Lung (tissue), 12 donors: Measurements from ENCODE around the gene CALM1. TPM values are rescaled to one million over a fixed set of nuclear protein-coding genes. Genes with fewer than 3 reads are reported as not detected.

Experiments used
- ATAC-seq: fragments of 200-7000 bp; cut with Tn5 transposase; one replicate; pipeline ENCODE4 v1.9.1; 2020; ENCODE audit warnings: moderate number of reproducible peaks; ENCODE audit not compliant: insufficient read depth, low FRiP score
- DNase-seq, 3 donors: peaks; one replicate each; pipeline ENCODE4 v3.0.0-alpha.2; 2013 to 2017
- H3K27ac ChIP-seq, 2 donors: one replicate each; pipeline ENCODE4 v1.5.1; 2013; ENCODE audit warnings: mild to moderate bottlenecking in 2 of 2, moderate library complexity in 2 of 2, control low read depth in 1 of 2, inconsistent platforms in 1 of 2, low read depth in 1 of 2, low read length in 1 of 2
- H3K27me3 ChIP-seq, 3 donors: one replicate each; pipeline ENCODE4 v1.5.1; 2013; ENCODE audit warnings: low read length in 2 of 3; ENCODE audit not compliant: control insufficient read depth in 3 of 3, insufficient read depth in 3 of 3
- H3K36me3 ChIP-seq, 4 donors: one replicate each; pipeline ENCODE4 v1.5.1; 2013; ENCODE audit warnings: low read length in 4 of 4, mild to moderate bottlenecking in 1 of 4, moderate library complexity in 1 of 4; ENCODE audit not compliant: control insufficient read depth in 4 of 4, insufficient read depth in 4 of 4
- H3K4me1 ChIP-seq, 5 donors: one replicate each; pipeline ENCODE4 v1.5.1; 2013; ENCODE audit warnings: low read length in 5 of 5, mild to moderate bottlenecking in 2 of 5, moderate library complexity in 1 of 5; ENCODE audit not compliant: control insufficient read depth in 5 of 5, insufficient read depth in 5 of 5
- H3K4me3 ChIP-seq: one replicate; pipeline ENCODE4 v1.5.1; 2013; ENCODE audit warnings: mild to moderate bottlenecking, control low read depth, moderate library complexity
- H3K9ac ChIP-seq, 2 donors: one replicate each; pipeline ENCODE4 v1.5.1; 2013; ENCODE audit warnings: low read length in 2 of 2, control low read depth in 1 of 2; ENCODE audit not compliant: insufficient read depth in 1 of 2
- H3K9me3 ChIP-seq, 4 donors: one replicate each; pipeline ENCODE4 v1.5.1; 2013; ENCODE audit warnings: low read length in 3 of 4, mild to moderate bottlenecking in 1 of 4, moderate library complexity in 1 of 4; ENCODE audit not compliant: control insufficient read depth in 4 of 4, insufficient read depth in 3 of 4
- CTCF ChIP-seq: IDR thresholded peaks from 2 replicates; pipeline ENCODE4 v1.5.1; 2012; ENCODE audit warnings: mild to moderate bottlenecking; ENCODE audit errors: control extremely low read depth, extremely low read depth
- WGBS, 2 donors: extraction: QIAGEN DNeasy Blood & Tissue Kit; methylation state at CpG; one replicate each; pipeline ENCODE4 v1.1.7; 2013; 5-methylcytosine and 5-hydroxymethylcytosine counted together
- polyA plus RNA-seq, 2 donors: library from polyadenylated mRNA; stranded (reverse); fragments of 200-250 nt; gene quantifications; one replicate each; pipeline ENCODE4 v1.2.1, GENCODE V29; 2013
- total RNA-seq, 2 donors: library from RNA; depleted of rRNA in 1 of 2; stranded (reverse); fragments of >200 nt in 1 of 2; gene quantifications; one replicate each; pipeline ENCODE4 v1.2.1, GENCODE V29; 2014 to 2021
- donor health status: control.
- donor health status: control.
- donor health status: Bipolar disorder and iron deficiency.
- donor health status: healthy.
- donor health status: DM: yes; HTN: yes; CAD: no.

Gene CALM1
- total and polyA plus RNA-seq, 4 donors: 364 to 543 (median 478) TPM

GRCh38 chr14:90442388-90442787, 45.6 kb downstream of the CALM1 start:
- no peak for ATAC-seq

GRCh38 chr14:90443161-90444076, 46.6 kb downstream of the CALM1 start:
- no peak overlapping the region for H3K4me3 ChIP-seq
- whole genome bisulfite sequencing, 2 donors: 71 to 76% methylated on average over 16 of the region's 16 CpGs
- ATAC-seq (no peak), DNase-seq (no peak)
- peak overlapping the region in 1 of 2 donors; percentile 50 for H3K27ac ChIP-seq
- H3K9me3 ChIP-seq: peaks cover 0 to 7% (median 3%) of the 10 kb centered on the region in 4 donors
- peaks cover 0 to 10% (median 0%) of the 10 kb centered on the region in 5 donors for H3K4me1 ChIP-seq
- H3K27me3 ChIP-seq: no peaks in the 10 kb centered on the region
- TF ChIP-seq CTCF: no peak
- H3K9ac ChIP-seq: no peak overlapping the region
- H3K36me3 ChIP-seq: no peaks in the 10 kb centered on the region

More at GRCh38 chr14:90442388-90442787, 45.6 kb downstream of the CALM1 start:
- H3K4me3 ChIP-seq: no peak overlapping the region
- H3K27ac ChIP-seq: no peak overlapping the region
- H3K9ac ChIP-seq: no peak overlapping the region
- DNase-seq: no peak
- no peaks in the 10 kb centered on the region for H3K36me3 ChIP-seq
- WGBS, 2 donors: 71 to 79% methylated on average over 2 of the region's 2 CpGs
- no peak for TF ChIP-seq CTCF
- peaks cover 0 to under 1% (median 0%) of the 10 kb centered on the region in 4 donors for H3K9me3 ChIP-seq
- no peaks in the 10 kb centered on the region for H3K27me3 ChIP-seq
- H3K4me1 ChIP-seq: peaks cover 0 to 10% (median 0%) of the 10 kb centered on the region in 5 donors

GRCh38 chr14:90444077-90444696, 47.4 kb downstream of the CALM1 start:
- Histone ChIP-seq H3K36me3 (no peaks in the 10 kb centered on the region), H3K9me3 (peaks cover 0 to 7% (median 3%) of the 10 kb centered on the region in 4 donors), H3K4me3 (no peak overlapping the region), H3K27ac (peak overlapping the region in 1 of 2 donors; percentile 50), H3K27me3 (no peaks in the 10 kb centered on the region), H3K4me1 (peaks cover 0 to 10% (median 0%) of the 10 kb centered on the region in 5 donors), H3K9ac (no peak overlapping the region)
- WGBS, 2 donors: 51 to 59% methylated on average over 6 of the region's 6 CpGs
- DNase-seq (peak in 2 of 3 donors; percentile 49 to 68), ATAC-seq (peak; percentile 87)
- no peak for TF ChIP-seq CTCF
